K562 (cell line): Measurements from ENCODE around the gene BRD3. TPM values are rescaled to one million over a fixed set of nuclear protein-coding genes. Genes with fewer than 3 reads are reported as not detected.
A peak's percentile ranks its signal among the peaks of the same experiment; 100 is the strongest.

Source experiments
- ATAC-seq: fragments of 200-7000 bp; cut with Tn5 transposase; 3 replicates; pipeline ENCODE4 v1.9.1; 2020; ENCODE audit warnings: moderate library complexity
- BruUV-seq: library from RNA; stranded (reverse); fragments of 400-500 nt; replicated peaks from 2 replicates; lab custom pipeline; 2021; lab: Mats Ljungman, UMichigan
- CTCF ChIA-PET: fragments of 300-600 bp; formaldehyde crosslinking; extraction: SDS; loops from one replicate; lab custom pipeline; 2021; ENCODE audit warnings: low intra/inter-chr PET ratio; lab: Yijun Ruan, JAX
- POLR2A ChIA-PET: fragments of 300-600, 350-650 bp; sonication (Branson Sonifier 250); formaldehyde crosslinking; extraction: SDS; loops from one replicate; lab custom pipeline; 2021; ENCODE audit warnings: antibody characterized with exemption, inconsistent platforms; lab: Yijun Ruan, JAX
- DNase-seq, 4 experiments: peaks; one replicate each; pipeline versions ENCODE4 v3.0.0 to v3.0.0-alpha.2; 2011 to 2018; ENCODE audit warnings: low spot score in 3 of 4, mixed read lengths in 3 of 4; ENCODE audit errors: extremely low read depth in 1 of 4
- FAIRE-seq: peaks from 2 replicates; lab custom pipeline; 2011; peaks lifted over from hg19 to GRCh38; lab: Jason Lieb, UNC
- H2AFZ ChIP-seq: 2 replicates; pipeline ENCODE4 v1.6.0; 2011; ENCODE audit warnings: low read depth, low read length, control low read depth, inconsistent platforms
- H3K27ac ChIP-seq: fragments of 200-600 bp; 3 replicates; pipeline ENCODE4 v1.8.0; 2011; ENCODE audit warnings: low read depth, mild to moderate bottlenecking, control low read depth, inconsistent platforms, low read length, moderate library complexity, mixed read lengths; ENCODE audit errors: extremely low read depth
- H3K27me3 ChIP-seq, 2 experiments: fragments of 300-600 bp in 1 of 2; 2 replicates in 1 of 2; 3 replicates in 1 of 2; pipeline versions ENCODE4 v1.6.0 to v1.8.0; 2011; ENCODE audit warnings: inconsistent platforms in 2 of 2, low read length in 2 of 2, mild to moderate bottlenecking in 1 of 2, mixed read lengths in 1 of 2, moderate library complexity in 1 of 2; ENCODE audit not compliant: control insufficient read depth in 2 of 2, insufficient read depth in 2 of 2
- H3K36me3 ChIP-seq: fragments of 300-600 bp; 3 replicates; pipeline ENCODE4 v1.8.0; 2011; ENCODE audit warnings: mild to moderate bottlenecking, low read length, inconsistent platforms; ENCODE audit not compliant: control insufficient read depth, insufficient read depth
- H3K4me1 ChIP-seq, 2 experiments: fragments of 200-600 bp in 1 of 2; replicated peaks in 1 of 2; 2 replicates in 1 of 2; 3 replicates in 1 of 2; pipeline versions ENCODE4 v1.5.1 to v1.8.0; 2011; ENCODE audit warnings: inconsistent platforms in 2 of 2, low read length in 2 of 2, mild to moderate bottlenecking in 1 of 2, mixed read lengths in 1 of 2, moderate library complexity in 1 of 2; ENCODE audit not compliant: control insufficient read depth in 2 of 2, insufficient read depth in 2 of 2
- H3K4me2 ChIP-seq: 2 replicates; pipeline ENCODE4 v1.6.1; 2011; ENCODE audit warnings: low read length, control low read depth, inconsistent platforms, mixed read lengths; ENCODE audit not compliant: insufficient read depth
- H3K4me3 ChIP-seq: fragments of 200-600 bp; sonication (generic), shearing (Covaris generic); 2 replicates; pipeline ENCODE4 v1.5.1; 2016; ENCODE audit warnings: control low read depth, inconsistent platforms
- H3K79me2 ChIP-seq: fragments of 200-600 bp; 3 replicates; pipeline ENCODE4 v1.8.0; 2011; ENCODE audit warnings: low read length, inconsistent platforms; ENCODE audit not compliant: control insufficient read depth, insufficient read depth
- H3K9ac ChIP-seq, 2 experiments: 2 replicates each; pipeline versions ENCODE4 v1.6.0 to v1.6.1; 2011; ENCODE audit warnings: low read depth in 2 of 2, low read length in 2 of 2, control low read depth in 1 of 2, inconsistent platforms in 1 of 2, mild to moderate bottlenecking in 1 of 2, mixed read lengths in 1 of 2; ENCODE audit not compliant: insufficient read depth in 1 of 2
- H3K9me1 ChIP-seq: one replicate; pipeline ENCODE4 v1.6.0; 2011; ENCODE audit warnings: inconsistent platforms, mild to moderate bottlenecking, low read length, moderate library complexity; ENCODE audit not compliant: control insufficient read depth, insufficient read depth
- H3K9me3 ChIP-seq: replicated peaks from 2 replicates; pipeline ENCODE4 v1.5.1; 2011; ENCODE audit warnings: low read depth, low read length, inconsistent platforms; ENCODE audit not compliant: control insufficient read depth, insufficient read depth
- H4K20me1 ChIP-seq: replicated peaks from 2 replicates; pipeline ENCODE4 v1.6.1; 2011; ENCODE audit warnings: low read length, inconsistent platforms, mixed read lengths; ENCODE audit not compliant: control insufficient read depth, insufficient read depth
- CREB3L1 ChIP-seq: fragments of 450-650 bp; IDR thresholded peaks from 2 replicates; pipeline ENCODE4 v1.6.1; 2014; ENCODE audit warnings: low read depth, mild to moderate bottlenecking, moderate library complexity, borderline replicate concordance
- CTBP1 ChIP-seq: fragments of 450-650 bp; IDR thresholded peaks from 2 replicates; pipeline ENCODE4 v1.6.1; 2016; ENCODE audit warnings: borderline replicate concordance
- EHMT2 ChIP-seq: fragments of 450-650 bp; IDR thresholded peaks from 2 replicates; pipeline ENCODE4 v1.6.1; 2018; ENCODE audit warnings: antibody characterized with exemption
- FIP1L1 ChIP-seq: fragments of 200-400 bp; formaldehyde crosslinking; IDR thresholded peaks from 2 replicates; pipeline ENCODE4 v1.6.1; 2018; ENCODE audit warnings: mild to moderate bottlenecking, low read depth, low read length; ENCODE audit not compliant: poor library complexity, severe bottlenecking
- FOXA3 ChIP-seq, 2 experiments: fragments of 450-650 bp in 1 of 2; sonication (generic) in 1 of 2; formaldehyde crosslinking; IDR thresholded peaks in 1 of 2; conservative IDR thresholded peaks in 1 of 2; 2 replicates each; pipeline versions ENCODE4 v1.4.0 to v1.8.0; 2020 to 2022; ENCODE audit warnings: mild to moderate bottlenecking in 2 of 2, missing genetic modification reagents in 1 of 2
- GTF2F1 ChIP-seq: IDR thresholded peaks from 2 replicates; pipeline ENCODE4 v1.6.1; 2011; ENCODE audit warnings: low read depth, low read length, improper control_type of control experiment
- MED1 ChIP-seq: sonication (generic); formaldehyde crosslinking; IDR thresholded peaks from 2 replicates; pipeline ENCODE4 v1.8.1; 2023; ENCODE audit warnings: missing genetic modification reagents, borderline replicate concordance
- MTA2 ChIP-seq: fragments of 450-650 bp; IDR thresholded peaks from 2 replicates; pipeline ENCODE4 v1.6.1; 2016; ENCODE audit warnings: low read depth
- PRMT5 ChIP-seq: sonication (generic); formaldehyde crosslinking; IDR thresholded peaks from 2 replicates; pipeline ENCODE4 v1.5.0; 2020; ENCODE audit warnings: missing genetic modification reagents
- STAG1 ChIP-seq: sonication (generic); formaldehyde crosslinking; IDR thresholded peaks from 2 replicates; pipeline ENCODE4 v1.5.0; 2020; ENCODE audit warnings: missing genetic modification reagents, borderline replicate concordance
- ZNF232 ChIP-seq: sonication (generic); formaldehyde crosslinking; IDR thresholded peaks from 2 replicates; pipeline ENCODE4 v1.8.0; 2022; ENCODE audit warnings: mild to moderate bottlenecking, missing genetic modification reagents
- WGBS: fragments of 100-300 bp; shearing (Covaris generic); methylation state at CpG from one replicate; pipeline ENCODE4 v1.1.6; 2016; ENCODE audit warnings: low coverage, mixed read lengths; ENCODE audit not compliant: insufficient coverage; ENCODE audit errors: missing lambda C conversion rate; 5-methylcytosine and 5-hydroxymethylcytosine counted together
- in situ Hi-C: fragments of 300-500 bp; cut with MboI; formaldehyde crosslinking; loops from 4 replicates; pipeline ENCODE4 v1.15.0; 2018; ENCODE audit warnings: inconsistent platforms, mixed read lengths
- intact Hi-C: fragments of 100-400 bp; cut with micrococcal nuclease; formaldehyde crosslinking; loops from 2 replicates; pipeline ENCODE4 v1.14.2; 2022
- polyA plus RNA-seq, 8 experiments: library from polyadenylated mRNA; depleted of rRNA in 4 of 8; stranded (reverse) in 5 of 8; unstranded in 3 of 8; fragments of >200 nt; fragmentation: Nextera tagmentation in 2 of 8; fragmentation: Illumina TruSeq in 1 of 8; extraction: Ambion mirVana in 2 of 8; extraction: Trizol in 1 of 8; gene quantifications; 2 replicates each; pipeline versions ENCODE4 v1.2.1 to v1.2.3, GENCODE V29; 2011 to 2014; ENCODE audit warnings: inconsistent platforms in 1 of 8, missing spikeins in 1 of 8
- total RNA-seq, 7 experiments: library from RNA; depleted of rRNA in 6 of 7; stranded (reverse); fragments of >200 nt in 6 of 7; fragmentation: Illumina TruSeq in 2 of 7; extraction: Trizol in 2 of 7; gene quantifications; 2 replicates each; pipeline versions ENCODE4 v1.2.1 to v1.2.3, GENCODE V29; 2011 to 2021; ENCODE audit warnings: low replicate concordance in 1 of 7

Gene BRD3
- total and polyA plus RNA-seq, 9 of the 15 experiments (the other 6 are each of a cell fraction or from before 2014, with no cell fraction given) = 0.82 to 37.1 (median 4.2) TPM

- FAIRE-seq (no peak), DNase-seq (no peak), ATAC-seq (no peak)
- in situ Hi-C loops = no loop called here
- ChIA-PET CTCF (no interaction called here), POLR2A (interaction anchor here (0.5 kb wide), 1 partner anchor 168 kb away, joined by 3 read pairs; no protein-coding TSS in a partner anchor)
- H3K79me2 ChIP-seq = no peaks in the 10 kb centered on the region
- H3K4me2 ChIP-seq = no peak overlapping the region
- peaks cover 14 to 45% of the 10 kb centered on the region in 2 experiments for H3K27me3 ChIP-seq
- H3K36me3 ChIP-seq = no peaks in the 10 kb centered on the region
- no peak overlapping the region for H2AFZ ChIP-seq
- no peak overlapping the region for H3K9ac ChIP-seq
- peaks cover 0 to 3% of the 10 kb centered on the region in 2 experiments; a peak in 1 of 5 replicates for H3K4me1 ChIP-seq
- WGBS = 0% methylated on average over 1 of the region's 2 CpGs
- H3K9me1 ChIP-seq = no peaks in the 10 kb centered on the region
- no TSS peak for BruUV-seq
- H4K20me1 ChIP-seq = no peaks in the 10 kb centered on the region
- H3K4me3 ChIP-seq = no peak overlapping the region
- intact Hi-C loops = no loop called here
- H3K9me3 ChIP-seq = no peaks in the 10 kb centered on the region
- H3K27ac ChIP-seq = no peak overlapping the region
- TF ChIP-seq EHMT2 = peak; percentile 38; the same call in 1 of the 2 replicates
- no peak for TF ChIP-seq GTF2F1
Measured at GRCh38 chr9:134003237-134003636, 64.6 kb downstream of the BRD3 start.

GRCh38 chr9:134002796-134003195 is 65.0 kb downstream of the BRD3 start:
- H3K4me1 ChIP-seq = peaks cover 0 to 3% of the 10 kb centered on the region in 2 experiments; a peak in 1 of 5 replicates
- no peak for FAIRE-seq

More at GRCh38 chr9:134002796-134003195, 65.0 kb downstream of the BRD3 start:
- H3K79me2 ChIP-seq = no peaks in the 10 kb centered on the region
- H3K27me3 ChIP-seq = peaks cover 13 to 43% of the 10 kb centered on the region in 2 experiments
- no peak for TF ChIP-seq STAG1 (CRISPR knock-in tag)
- no peak for TF ChIP-seq PRMT5 (CRISPR knock-in tag)
- no peak for TF ChIP-seq CTBP1
- no peak for TF ChIP-seq MED1 (CRISPR knock-in tag)
- TF ChIP-seq FOXA3 (CRISPR knock-in tag; conservative IDR thresholded peaks at IDR 0.05 in 1 of 2, IDR thresholded peaks at IDR 0.05 in 1 of 2) = no peak
- TF ChIP-seq FIP1L1 = no peak
- TF ChIP-seq ZNF232 = no peak
- no peak for TF ChIP-seq CREB3L1
- no peak for TF ChIP-seq MTA2
- TF ChIP-seq, all 486 proteins: peak for 0
- ATAC-seq (no peak), DNase-seq (no peak)
- Histone ChIP-seq H3K9ac (no peak overlapping the region), H3K4me3 (no peak overlapping the region), H3K4me2 (no peak overlapping the region), H2AFZ (no peak overlapping the region), H4K20me1 (no peaks in the 10 kb centered on the region), H3K9me1 (no peaks in the 10 kb centered on the region), H3K36me3 (no peaks in the 10 kb centered on the region), H3K9me3 (no peaks in the 10 kb centered on the region), H3K27ac (no peak overlapping the region)
- CTCF ChIA-PET = no interaction called here
- in situ Hi-C loops (no loop called here), intact Hi-C loops (no loop called here)
- POLR2A ChIA-PET = interaction anchor here (0.5 kb wide), 1 partner anchor 167 kb away, joined by 3 read pairs; no protein-coding TSS in a partner anchor
- no TSS peak for BruUV-seq
- WGBS = 0% methylated on average over 1 of the region's 2 CpGs
